Measurements from ENCODE around the gene IQGAP2.

GRCh38 chr5:76439201-76439600 lies 36.1 kb downstream of the IQGAP2 start:
- TF ChIP-seq CTCF (conservative IDR thresholded peaks at IDR 0.05; ENCODE audit: low read length) = no peak
- TF ChIP-seq EZH2phosphoT487 (IDR thresholded peaks at IDR 0.05; ENCODE audit: borderline replicate concordance) = no peak
